Esophagus squamous epithelium (tissue), 5 donors: ENCODE data around the gene FAM162B. TPM values are rescaled to one million over a fixed set of nuclear protein-coding genes. Genes with fewer than 3 reads are reported as not detected.
"Not testable (repeated sequence)": the region's sequence is repeated elsewhere in the genome, so short reads cannot be mapped to it uniquely, and the experiment has no call there.

ENCODE experiments used
- DNase-seq: peaks from one replicate; lab custom pipeline; 2025; lab: John Stamatoyannopoulos, UW
- H3K27ac ChIP-seq, 4 donors: fragments of 200-600 bp; sonication (generic); one replicate each; pipeline ENCODE4 v1.5.1; 2016 to 2019; ENCODE audit warnings: mild to moderate bottlenecking in 1 of 4
- H3K27me3 ChIP-seq, 4 donors: fragments of 200-600 bp; sonication (generic); 1 replicate in 3 of 4; 2 replicates in 1 of 4; pipeline versions ENCODE4 v1.5.1 to v1.6.0; 2017 to 2021; ENCODE audit warnings: antibody characterized with exemption in 1 of 4
- H3K36me3 ChIP-seq, 3 donors: fragments of 200-600 bp; sonication (generic); one replicate each; pipeline ENCODE4 v1.5.1; 2016 to 2019
- H3K4me1 ChIP-seq, 3 donors: fragments of 200-600 bp; sonication (generic); one replicate each; pipeline ENCODE4 v1.5.1; 2017 to 2019
- H3K4me3 ChIP-seq, 4 donors: fragments of 200-600 bp; sonication (generic); 1 replicate in 3 of 4; 2 replicates in 1 of 4; pipeline ENCODE4 v1.5.1; 2016 to 2019; ENCODE audit warnings: mild to moderate bottlenecking in 2 of 4, moderate library complexity in 1 of 4
- H3K9me3 ChIP-seq, 3 donors: fragments of 200-600 bp; sonication (generic); one replicate each; pipeline ENCODE4 v1.5.1; 2016 to 2019
- CTCF ChIP-seq, 6 experiments: fragments of 450-650 bp in 4 of 6; fragments of 200-600 bp in 2 of 6; sonication (generic) in 2 of 6; IDR thresholded peaks; one replicate each; pipeline ENCODE4 v1.5.1; 2016 to 2019; ENCODE audit warnings: antibody characterized with exemption in 6 of 6, mild to moderate bottlenecking in 4 of 6, moderate library complexity in 4 of 6
- POLR2A ChIP-seq, 4 donors: fragments of 450-650 bp; IDR thresholded peaks; one replicate each; pipeline ENCODE4 v1.6.1; 2017; ENCODE audit warnings: antibody characterized with exemption in 4 of 4, mild to moderate bottlenecking in 4 of 4, moderate library complexity in 3 of 4
- WGBS, 2 donors: methylation state at CpG; one replicate each; pipeline ENCODE4 v1.1.5; 2018; 5-methylcytosine and 5-hydroxymethylcytosine counted together
- intact Hi-C: fragments of 100-400 bp; cut with DNase I; formaldehyde crosslinking; loops from one replicate; pipeline ENCODE4 v1.15.0; 2022
- total RNA-seq, 4 donors: library from RNA; depleted of rRNA; stranded (reverse); fragments of >200 nt; gene quantifications; one replicate each; pipeline ENCODE4 v1.1.0, GENCODE V29; 2016
- donor health status: DM: yes; HTN: yes; CAD: no.

Gene FAM162B
- total RNA-seq, 4 donors from 2014 or later, result 0.61 to 6.5 (median 3.1) TPM

- WGBS, 2 donors, result 69 to 83% methylated on average over 1 of the region's 1 CpG
- Histone ChIP-seq H3K4me3 (no peak overlapping the region), H3K9me3 (no peaks in the 10 kb centered on the region), H3K36me3 (no peaks in the 10 kb centered on the region), H3K4me1 (peaks cover 5 to 16% (median 7%) of the 10 kb centered on the region in 3 donors), H3K27ac (no peak overlapping the region), H3K27me3 (peaks cover 0 to 38% (median 3%) of the 10 kb centered on the region in 4 donors)
- intact Hi-C loops, result no loop called here
- DNase-seq, result no peak
- no peak for TF ChIP-seq POLR2A (IDR thresholded peaks at IDR 0.05)
- no peak for TF ChIP-seq CTCF (IDR thresholded peaks at IDR 0.05)
Measured at GRCh38 chr6:116762235-116762634, 3.3 kb downstream of the FAM162B start.

GRCh38 chr6:116761779-116762178, 3.7 kb downstream of the FAM162B start:
- Histone ChIP-seq H3K4me1 (peaks cover 5 to 16% (median 7%) of the 10 kb centered on the region in 3 donors), H3K36me3 (no peaks in the 10 kb centered on the region), H3K9me3 (no peaks in the 10 kb centered on the region), H3K4me3 (no peak overlapping the region), H3K27ac (no peak overlapping the region), H3K27me3 (peaks cover 0 to 37% (median 3%) of the 10 kb centered on the region in 4 donors)
- 40 to 51% methylated on average over 4 of the region's 4 CpGs for WGBS, 2 donors
- TF ChIP-seq POLR2A (IDR thresholded peaks at IDR 0.05), result no peak
- TF ChIP-seq CTCF (IDR thresholded peaks at IDR 0.05), result no peak
- DNase-seq, result no peak
- intact Hi-C loops, result no loop called here

GRCh38 chr6:116745176-116745575, 20.3 kb downstream of the FAM162B start:
- Histone ChIP-seq H3K36me3 (no peaks in the 10 kb centered on the region), H3K27ac (no peak overlapping the region), H3K4me3 (no peak overlapping the region), H3K27me3 (no peaks in the 10 kb centered on the region), H3K4me1 (no peaks in the 10 kb centered on the region), H3K9me3 (peaks cover 0 to 7% (median 0%) of the 10 kb centered on the region in 3 donors)
- TF ChIP-seq POLR2A (IDR thresholded peaks at IDR 0.05) (no peak), CTCF (IDR thresholded peaks at IDR 0.05) (no peak)
- 84 to 90% methylated on average over 5 of the region's 5 CpGs for WGBS, 2 donors
- intact Hi-C loops, result no loop called here
- DNase-seq, result no peak

- Histone ChIP-seq H3K27ac (no peak overlapping the region), H3K4me3 (no peak overlapping the region), H3K36me3 (peaks cover 0 to 5% (median 0%) of the 10 kb centered on the region in 3 donors), H3K9me3 (peaks cover 0 to 7% (median 0%) of the 10 kb centered on the region in 3 donors), H3K27me3 (no peaks in the 10 kb centered on the region), H3K4me1 (no peaks in the 10 kb centered on the region)
- no peak for DNase-seq
- intact Hi-C loops, result no loop called here
- TF ChIP-seq CTCF (IDR thresholded peaks at IDR 0.05) (no peak), POLR2A (IDR thresholded peaks at IDR 0.05) (no peak)
- WGBS, 2 donors, result 38 to 53% methylated on average over 1 of the region's 1 CpG
Measured at GRCh38 chr6:116741571-116741970, 23.9 kb downstream of the FAM162B start.

GRCh38 chr6:116740486-116740885, 25.0 kb downstream of the FAM162B start:
- DNase-seq, H3K27me3 ChIP-seq, intact Hi-C loops, H3K9me3 ChIP-seq, H3K4me1 ChIP-seq, H3K27ac ChIP-seq, H3K4me3 ChIP-seq, H3K36me3 ChIP-seq: not testable (repeated sequence)
- WGBS, 2 donors, result 89 to 100% methylated on average over 2 to 3 of the region's 3 CpGs

- 82 to 90% methylated on average over 3 of the region's 3 CpGs for WGBS, 2 donors
- no peak for DNase-seq
- H3K27me3 ChIP-seq, result no peaks in the 10 kb centered on the region
- peaks cover 0 to 27% (median 0%) of the 10 kb centered on the region in 3 donors for H3K36me3 ChIP-seq
- H3K4me1 ChIP-seq, result no peaks in the 10 kb centered on the region
- TF ChIP-seq CTCF (IDR thresholded peaks at IDR 0.05) (no peak), POLR2A (IDR thresholded peaks at IDR 0.05) (no peak)
- H3K27ac ChIP-seq, result no peak overlapping the region
- no peak overlapping the region for H3K4me3 ChIP-seq
- no peaks in the 10 kb centered on the region for H3K9me3 ChIP-seq
- intact Hi-C loops, result no loop called here
Measured at GRCh38 chr6:116737004-116737403, 28.5 kb downstream of the FAM162B start.
